Sigmoid colon (tissue), 4 donors: ENCODE results near the gene ELOVL4.

Source experiments
- EP300 ChIP-seq, 4 donors: sonication (generic); formaldehyde crosslinking; IDR thresholded peaks; one replicate each; pipeline ENCODE4 v1.6.1; 2017; ENCODE audit warnings: antibody characterized with exemption in 4 of 4
- POLR2A ChIP-seq, 2 donors: fragments of 450-650 bp; IDR thresholded peaks; one replicate each; pipeline ENCODE4 v1.6.1; 2016; ENCODE audit warnings: antibody characterized with exemption in 2 of 2, mild to moderate bottlenecking in 2 of 2, moderate library complexity in 2 of 2
- POLR2AphosphoS5 ChIP-seq, 4 donors: sonication (generic); formaldehyde crosslinking; IDR thresholded peaks; one replicate each; pipeline ENCODE4 v1.6.1; 2017; ENCODE audit warnings: antibody characterized with exemption in 4 of 4
- TF ChIP-seq, protein P1 (sequence below), 4 experiments: fragments of 450-650 bp in 3 of 4; fragments of 200-600 bp in 1 of 4; IDR thresholded peaks; one replicate each; pipeline ENCODE4 v1.5.1; 2016 to 2019; ENCODE audit warnings: antibody characterized with exemption in 4 of 4, mild to moderate bottlenecking in 3 of 4, moderate library complexity in 2 of 4

DNA sequence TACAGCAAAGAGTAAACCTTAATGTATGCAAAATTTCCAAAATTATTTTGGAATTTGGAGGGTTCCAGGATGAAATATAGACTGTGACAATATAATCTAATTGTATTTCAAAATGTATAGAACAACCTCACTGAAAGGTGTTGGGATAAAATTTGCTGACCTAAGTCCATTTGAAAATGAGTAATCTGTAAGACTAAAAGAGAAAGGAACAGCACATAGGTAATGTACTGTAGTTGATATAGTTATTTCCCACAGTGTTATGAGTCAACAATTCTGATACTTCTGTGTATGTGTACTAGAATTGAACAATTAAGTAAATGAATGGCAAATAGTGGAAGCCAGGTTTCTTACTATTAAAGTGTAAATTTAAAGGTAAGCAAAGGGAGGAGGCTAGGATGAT is 23.8 kb upstream of the ELOVL4 start:
- TF ChIP-seq, protein P1, sequence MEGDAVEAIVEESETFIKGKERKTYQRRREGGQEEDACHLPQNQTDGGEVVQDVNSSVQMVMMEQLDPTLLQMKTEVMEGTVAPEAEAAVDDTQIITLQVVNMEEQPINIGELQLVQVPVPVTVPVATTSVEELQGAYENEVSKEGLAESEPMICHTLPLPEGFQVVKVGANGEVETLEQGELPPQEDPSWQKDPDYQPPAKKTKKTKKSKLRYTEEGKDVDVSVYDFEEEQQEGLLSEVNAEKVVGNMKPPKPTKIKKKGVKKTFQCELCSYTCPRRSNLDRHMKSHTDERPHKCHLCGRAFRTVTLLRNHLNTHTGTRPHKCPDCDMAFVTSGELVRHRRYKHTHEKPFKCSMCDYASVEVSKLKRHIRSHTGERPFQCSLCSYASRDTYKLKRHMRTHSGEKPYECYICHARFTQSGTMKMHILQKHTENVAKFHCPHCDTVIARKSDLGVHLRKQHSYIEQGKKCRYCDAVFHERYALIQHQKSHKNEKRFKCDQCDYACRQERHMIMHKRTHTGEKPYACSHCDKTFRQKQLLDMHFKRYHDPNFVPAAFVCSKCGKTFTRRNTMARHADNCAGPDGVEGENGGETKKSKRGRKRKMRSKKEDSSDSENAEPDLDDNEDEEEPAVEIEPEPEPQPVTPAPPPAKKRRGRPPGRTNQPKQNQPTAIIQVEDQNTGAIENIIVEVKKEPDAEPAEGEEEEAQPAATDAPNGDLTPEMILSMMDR (IDR thresholded peaks at IDR 0.05): no peak
- TF ChIP-seq EP300 (IDR thresholded peaks at IDR 0.05) (no peak), POLR2A (IDR thresholded peaks at IDR 0.05) (no peak), POLR2AphosphoS5 (IDR thresholded peaks at IDR 0.05) (no peak)
